Urothelium cell line (cell line): ENCODE results near the gene TNFSF8.

Source experiments
- DNase-seq: peaks from one replicate; pipeline ENCODE4 v3.0.0; 2011; ENCODE audit warnings: low spot score, mixed read lengths
- FAIRE-seq: peaks from 2 replicates; lab custom pipeline; 2011; peaks lifted over from hg19 to GRCh38; lab: Jason Lieb, UNC

The TNFSF8 gene

GRCh38 chr9:114937516-114937915 lies 7.1 kb upstream of the TNFSF8 start:
- FAIRE-seq (no peak), DNase-seq (no peak)

- no peak for DNase-seq
- no peak for FAIRE-seq
These were observed 6.2 kb upstream of the TNFSF8 start for GRCh38 chr9:114936581-114936980.

GRCh38 chr9:114935119-114935518 lies 4.7 kb upstream of the TNFSF8 start:
- FAIRE-seq (no peak), DNase-seq (no peak)

GRCh38 chr9:114932502-114932901 lies 2.1 kb upstream of the TNFSF8 start:
- no peak for FAIRE-seq

GRCh38 chr9:114931407-114931806 lies 1.0 kb upstream of the TNFSF8 start:
- FAIRE-seq (no peak), DNase-seq (no peak)

More at GRCh38 chr9:114932502-114932901, 2.1 kb upstream of the TNFSF8 start:
- no peak for DNase-seq

- DNase-seq = no peak
- FAIRE-seq = no peak
These were observed 1.2 kb downstream of the TNFSF8 start for GRCh38 chr9:114929201-114929600.

GRCh38 chr9:114928671-114929070 lies 1.7 kb downstream of the TNFSF8 start:
- FAIRE-seq (no peak), DNase-seq (no peak)

- no peak for FAIRE-seq
- no peak for DNase-seq
These were observed 2.3 kb downstream of the TNFSF8 start for GRCh38 chr9:114928136-114928535.

GRCh38 chr9:114925672-114926071 lies 4.7 kb downstream of the TNFSF8 start:
- DNase-seq = no peak
- FAIRE-seq = no peak

GRCh38 chr9:114925039-114925438 lies 5.4 kb downstream of the TNFSF8 start:
- DNase-seq (no peak), FAIRE-seq (no peak)

GRCh38 chr9:114924327-114924726 lies 6.1 kb downstream of the TNFSF8 start:
- DNase-seq = no peak
- no peak for FAIRE-seq

GRCh38 chr9:114923918-114924317 lies 6.5 kb downstream of the TNFSF8 start:
- DNase-seq = no peak
- no peak for FAIRE-seq

GRCh38 chr9:114921171-114921570 lies 9.2 kb downstream of the TNFSF8 start:
- FAIRE-seq (no peak), DNase-seq (no peak)

GRCh38 chr9:114919611-114920010 lies 10.8 kb downstream of the TNFSF8 start:
- DNase-seq = no peak
- no peak for FAIRE-seq

- no peak for FAIRE-seq
These were observed 13.9 kb downstream of the TNFSF8 start for GRCh38 chr9:114916481-114916880.

GRCh38 chr9:114914139-114914538 lies 16.3 kb downstream of the TNFSF8 start:
- no peak for FAIRE-seq
- DNase-seq = no peak

More at GRCh38 chr9:114916481-114916880, 13.9 kb downstream of the TNFSF8 start:
- no peak for DNase-seq

- FAIRE-seq (no peak), DNase-seq (no peak)
These were observed 16.7 kb downstream of the TNFSF8 start for GRCh38 chr9:114913656-114914055.

GRCh38 chr9:114913217-114913616 lies 17.2 kb downstream of the TNFSF8 start:
- no peak for DNase-seq
- FAIRE-seq = no peak

GRCh38 chr9:114911167-114911821 lies 19.1 kb downstream of the TNFSF8 start:
- peak; percentile 50 for DNase-seq
- no peak for FAIRE-seq

GRCh38 chr9:114910541-114910940 lies 19.9 kb downstream of the TNFSF8 start:
- DNase-seq = no peak
- FAIRE-seq = no peak

GRCh38 chr9:114909661-114910060 lies 20.7 kb downstream of the TNFSF8 start:
- DNase-seq (no peak), FAIRE-seq (no peak)

GRCh38 chr9:114908805-114909448 lies 21.5 kb downstream of the TNFSF8 start:
- DNase-seq = peak; percentile 30

More at GRCh38 chr9:114908805-114909448, 21.5 kb downstream of the TNFSF8 start:
- FAIRE-seq = no peak
